HG02973 (cell line): ENCODE measurements around the gene BDH2.

Experiments
- ATAC-seq: cut with Tn5 transposase; IDR thresholded peaks from one replicate; pipeline ENCODE4 v1.9.1; 2021; ENCODE audit warnings: moderate library complexity; ENCODE audit not compliant: unreplicated experiment

Gene BDH2

GRCh38 chr4:103029300-103029699 lies 70.3 kb downstream of the BDH2 start:
- no peak for ATAC-seq
